Fibroblast of lung (primary cell): ENCODE results near the gene AMN. TPM values are rescaled to one million over a fixed set of nuclear protein-coding genes. Genes with fewer than 3 reads are reported as not detected.

Source experiments
- DNase-seq, 2 donors: peaks; one replicate each; pipeline versions ENCODE4 v3.0.0 to v3.0.0-alpha.2; 2010; ENCODE audit warnings: low read depth in 2 of 2
- H2AFZ ChIP-seq: 2 replicates; pipeline ENCODE4 v1.5.1; 2012; ENCODE audit warnings: low read length, control low read depth, inconsistent platforms
- H3K27ac ChIP-seq: 2 replicates; pipeline ENCODE4 v1.5.1; 2011; ENCODE audit warnings: low read length, control low read depth; ENCODE audit not compliant: insufficient read depth
- H3K27me3 ChIP-seq: 2 replicates; pipeline ENCODE4 v1.5.1; 2011; ENCODE audit warnings: mild to moderate bottlenecking, low read length; ENCODE audit not compliant: control insufficient read depth, insufficient read depth
- H3K36me3 ChIP-seq: 2 replicates; pipeline ENCODE4 v1.5.1; 2011; ENCODE audit warnings: low read length; ENCODE audit not compliant: control insufficient read depth, insufficient read depth
- H3K4me1 ChIP-seq: 2 replicates; pipeline ENCODE4 v1.5.1; 2011; ENCODE audit warnings: low read length; ENCODE audit not compliant: control insufficient read depth, insufficient read depth; ENCODE audit errors: extremely low read depth
- H3K4me2 ChIP-seq: 2 replicates; pipeline ENCODE4 v1.5.1; 2011; ENCODE audit warnings: low read length, control low read depth; ENCODE audit not compliant: insufficient read depth; ENCODE audit errors: extremely low read depth
- H3K4me3 ChIP-seq, 4 experiments: fragments of 200-600 bp in 1 of 4; sonication (generic) in 1 of 4; replicated peaks in 1 of 4; 2 replicates each; pipeline ENCODE4 v1.5.1; 2011 to 2016; ENCODE audit warnings: low read length in 4 of 4, low read depth in 3 of 4, mild to moderate bottlenecking in 3 of 4, control low read depth in 2 of 4, inconsistent platforms in 1 of 4, mixed read lengths in 1 of 4; ENCODE audit not compliant: insufficient read depth in 1 of 4; ENCODE audit errors: control extremely low read depth in 1 of 4
- H3K79me2 ChIP-seq: 2 replicates; pipeline ENCODE4 v1.5.1; 2012; ENCODE audit warnings: mild to moderate bottlenecking, low read length, inconsistent platforms; ENCODE audit not compliant: control insufficient read depth, insufficient read depth
- H3K9ac ChIP-seq: 2 replicates; pipeline ENCODE4 v1.5.1; 2011; ENCODE audit warnings: mild to moderate bottlenecking, low read length, control low read depth; ENCODE audit not compliant: insufficient read depth
- H3K9me3 ChIP-seq: 2 replicates; pipeline ENCODE4 v1.5.1; 2012; ENCODE audit warnings: low read depth, low read length; ENCODE audit not compliant: control insufficient read depth, insufficient read depth
- H4K20me1 ChIP-seq: 2 replicates; pipeline ENCODE4 v1.5.1; 2011; ENCODE audit warnings: low read length; ENCODE audit not compliant: control insufficient read depth, insufficient read depth; ENCODE audit errors: extremely low read depth
- CTCF ChIP-seq, 2 donors: IDR thresholded peaks in 1 of 2; conservative IDR thresholded peaks in 1 of 2; 1 replicate in 1 of 2; 2 replicates in 1 of 2; pipeline ENCODE4 v1.5.1; 2011 to 2012; ENCODE audit warnings: low read length in 2 of 2, control low read depth in 1 of 2, inconsistent platforms in 1 of 2, low read depth in 1 of 2, mild to moderate bottlenecking in 1 of 2
- EZH2 ChIP-seq: IDR thresholded peaks from 2 replicates; pipeline ENCODE4 v1.5.1; 2012; ENCODE audit warnings: low read length, control low read depth, mild to moderate bottlenecking; ENCODE audit errors: missing control alignments
- polyA plus RNA-seq, 2 donors: library from polyadenylated mRNA; depleted of rRNA in 1 of 2; stranded (reverse) in 1 of 2; unstranded in 1 of 2; fragments of >200 nt; gene quantifications; 2 replicates each; pipeline ENCODE4 v1.2.1, GENCODE V29; 2011 to 2012; ENCODE audit warnings: missing spikeins in 1 of 2
- total RNA-seq: library from RNA; depleted of rRNA; stranded (reverse); fragments of >200 nt; gene quantifications from 2 replicates; pipeline ENCODE4 v1.2.1, GENCODE V29; 2014

The AMN gene
- total and polyA plus RNA-seq, 2 donors (not counting 1 experiment from before 2014, with no cell fraction given) = under 0.01 TPM; not detected in 1

GRCh38 chr14:102909462-102909861 lies 13.0 kb upstream of the AMN start:
- TF ChIP-seq CTCF (conservative IDR thresholded peaks at IDR 0.05 in 1 of 2, IDR thresholded peaks at IDR 0.05 in 1 of 2; ENCODE audit: low read depth in 1 of 2, low read length in 2 of 2) = no peak
- no peak for TF ChIP-seq EZH2

GRCh38 chr14:102909911-102910310 lies 12.6 kb upstream of the AMN start:
- H3K4me3 ChIP-seq = no peak overlapping the region
- H3K79me2 ChIP-seq = no peaks in the 10 kb centered on the region
- H3K27ac ChIP-seq = no peak overlapping the region
- no peaks in the 10 kb centered on the region for H3K4me1 ChIP-seq
- no peaks in the 10 kb centered on the region for H4K20me1 ChIP-seq
- no peaks in the 10 kb centered on the region for H3K27me3 ChIP-seq
- no peak overlapping the region for H2AFZ ChIP-seq
- no peak for DNase-seq
- H3K9ac ChIP-seq = no peak overlapping the region
- H3K4me2 ChIP-seq = no peak overlapping the region
- TF ChIP-seq CTCF (conservative IDR thresholded peaks at IDR 0.05 in 1 of 2, IDR thresholded peaks at IDR 0.05 in 1 of 2; ENCODE audit: low read depth in 1 of 2, low read length in 2 of 2) (no peak), EZH2 (no peak)
- peaks cover 3% of the 10 kb centered on the region for H3K36me3 ChIP-seq
- H3K9me3 ChIP-seq = no peaks in the 10 kb centered on the region

More at GRCh38 chr14:102909462-102909861, 13.0 kb upstream of the AMN start:
- Histone ChIP-seq H3K9ac (no peak overlapping the region), H4K20me1 (no peaks in the 10 kb centered on the region), H2AFZ (no peak overlapping the region), H3K4me1 (no peaks in the 10 kb centered on the region), H3K27ac (no peak overlapping the region), H3K4me3 (no peak overlapping the region), H3K36me3 (peaks cover 3% of the 10 kb centered on the region), H3K9me3 (no peaks in the 10 kb centered on the region), H3K4me2 (no peak overlapping the region), H3K79me2 (no peaks in the 10 kb centered on the region), H3K27me3 (no peaks in the 10 kb centered on the region)
- no peak for DNase-seq

GRCh38 chr14:102910442-102910841 lies 12.0 kb upstream of the AMN start:
- H3K27me3 ChIP-seq = no peaks in the 10 kb centered on the region
- TF ChIP-seq CTCF (conservative IDR thresholded peaks at IDR 0.05 in 1 of 2, IDR thresholded peaks at IDR 0.05 in 1 of 2; ENCODE audit: low read depth in 1 of 2, low read length in 2 of 2) (no peak), EZH2 (no peak)

More at GRCh38 chr14:102910442-102910841, 12.0 kb upstream of the AMN start:
- Histone ChIP-seq H3K4me1 (no peaks in the 10 kb centered on the region), H3K4me2 (no peak overlapping the region), H3K36me3 (peaks cover 3% of the 10 kb centered on the region), H3K79me2 (no peaks in the 10 kb centered on the region), H3K9me3 (no peaks in the 10 kb centered on the region), H3K4me3 (no peak overlapping the region), H4K20me1 (no peaks in the 10 kb centered on the region), H2AFZ (no peak overlapping the region), H3K9ac (no peak overlapping the region), H3K27ac (no peak overlapping the region)
- DNase-seq = no peak
